HG03175 (cell line): ENCODE measurements around the gene BET1.

Experiments used
- ATAC-seq: cut with Tn5 transposase; IDR thresholded peaks from one replicate; pipeline ENCODE4 v1.9.1; 2021; ENCODE audit warnings: mild to moderate bottlenecking, moderate library complexity; ENCODE audit not compliant: unreplicated experiment

The BET1 gene

DNA sequence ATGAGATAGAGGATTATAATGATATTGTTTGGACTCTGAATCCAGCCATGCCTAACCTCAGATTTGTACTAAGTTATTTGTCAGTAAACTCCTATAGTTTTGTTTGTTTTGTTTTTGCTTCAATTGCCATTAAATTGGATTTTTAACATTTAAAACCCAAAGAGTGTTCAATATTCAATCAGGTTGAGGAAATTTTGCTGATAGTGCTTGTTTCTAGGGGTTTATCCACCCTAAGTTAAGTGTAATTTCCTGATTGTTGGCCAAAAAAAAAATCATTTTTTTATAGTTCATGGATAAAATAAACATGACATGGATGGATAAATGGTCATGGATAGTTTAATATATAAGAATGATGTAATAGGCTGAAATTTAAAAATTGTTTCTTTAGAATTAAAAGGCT, 11.4 kb upstream of the BET1 start:
- no peak for ATAC-seq

DNA sequence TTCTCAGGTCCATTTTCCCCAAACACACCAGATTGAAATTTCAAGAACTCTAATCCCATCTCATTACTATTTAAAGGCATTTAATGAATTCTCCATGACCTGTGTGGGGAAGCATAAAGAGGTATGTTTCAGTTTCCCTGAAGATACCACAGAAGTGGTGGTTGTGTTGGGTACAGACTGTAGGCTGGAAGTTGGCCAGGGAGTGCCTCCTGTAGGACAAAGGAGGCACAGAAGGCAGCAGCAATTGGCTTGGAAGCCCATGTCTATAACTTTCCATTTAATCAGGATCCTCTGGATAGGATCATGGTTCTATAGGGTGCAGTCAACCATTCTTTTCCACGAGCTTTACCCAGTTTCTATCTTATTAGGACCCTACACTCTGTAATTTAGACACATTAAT, 8.6 kb upstream of the BET1 start:
- no peak for ATAC-seq

DNA sequence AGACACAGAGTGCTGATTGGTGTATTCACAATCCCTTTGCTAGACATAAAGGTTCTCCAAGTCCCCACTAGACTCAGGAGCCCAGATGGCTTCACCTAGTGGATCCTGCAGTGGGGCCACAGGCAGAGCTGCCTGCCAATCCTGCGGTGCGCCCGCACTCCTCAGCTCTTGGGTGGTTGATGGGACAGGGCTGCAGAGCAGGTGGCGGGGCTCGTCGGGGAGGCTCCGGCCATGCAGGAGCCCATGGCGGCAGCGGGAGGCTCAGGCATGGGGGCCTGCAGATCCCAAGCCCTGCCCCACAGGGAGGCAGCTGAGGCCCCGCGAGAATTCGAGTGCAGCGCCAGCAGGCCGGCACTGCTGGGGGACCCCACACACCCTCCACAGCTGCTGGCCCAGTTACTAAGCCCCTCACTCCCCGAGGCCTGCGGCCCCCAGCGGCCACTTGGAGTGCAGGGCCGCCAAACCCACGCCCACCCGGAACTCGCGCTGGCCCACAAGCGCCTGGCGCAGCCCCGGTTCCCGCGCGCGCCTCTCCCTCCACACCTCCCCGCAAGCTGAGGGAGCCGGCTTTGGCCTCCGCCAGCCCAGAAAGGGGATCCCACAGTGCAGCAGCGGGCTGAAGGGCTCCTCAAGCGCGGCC, 7.7 kb upstream of the BET1 start:
- no peak for ATAC-seq

DNA sequence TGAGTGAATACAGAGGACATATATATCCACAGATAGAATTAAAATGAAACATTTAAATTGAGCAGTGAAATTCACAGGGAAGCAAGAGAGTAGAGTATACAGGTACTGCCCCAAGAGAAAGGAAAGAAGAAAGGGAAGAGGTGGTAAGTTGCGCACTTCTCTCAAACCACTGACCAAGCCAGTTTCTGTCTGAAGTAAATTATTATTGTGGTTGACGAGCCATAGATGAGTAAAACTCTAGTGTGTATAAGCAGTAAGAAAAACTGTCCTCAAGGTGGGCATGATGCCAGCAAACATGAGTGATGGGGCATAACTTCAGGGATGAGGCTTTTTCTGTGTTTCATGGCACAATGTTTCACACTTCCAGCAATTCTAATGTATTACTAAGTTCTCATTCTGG, 4.4 kb upstream of the BET1 start:
- no peak for ATAC-seq

DNA sequence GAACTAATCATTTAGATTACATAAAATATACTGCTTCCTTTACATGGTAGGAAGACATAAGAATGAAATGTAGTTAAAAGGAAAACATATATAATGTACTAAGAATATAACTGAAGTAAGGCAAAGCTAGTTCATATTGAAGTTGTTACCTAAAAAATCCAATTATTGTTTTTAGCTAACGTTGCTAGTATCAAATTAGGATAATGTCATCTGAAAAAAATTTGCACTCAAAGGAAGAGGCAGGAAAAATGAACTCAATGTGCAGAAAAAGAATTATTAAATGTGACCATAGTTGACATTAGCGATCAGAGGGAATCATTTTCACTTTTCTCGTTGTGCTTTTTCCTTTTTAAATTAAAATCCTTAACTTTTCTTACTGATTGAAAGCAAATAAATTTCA, 1.6 kb upstream of the BET1 start:
- ATAC-seq = no peak

DNA sequence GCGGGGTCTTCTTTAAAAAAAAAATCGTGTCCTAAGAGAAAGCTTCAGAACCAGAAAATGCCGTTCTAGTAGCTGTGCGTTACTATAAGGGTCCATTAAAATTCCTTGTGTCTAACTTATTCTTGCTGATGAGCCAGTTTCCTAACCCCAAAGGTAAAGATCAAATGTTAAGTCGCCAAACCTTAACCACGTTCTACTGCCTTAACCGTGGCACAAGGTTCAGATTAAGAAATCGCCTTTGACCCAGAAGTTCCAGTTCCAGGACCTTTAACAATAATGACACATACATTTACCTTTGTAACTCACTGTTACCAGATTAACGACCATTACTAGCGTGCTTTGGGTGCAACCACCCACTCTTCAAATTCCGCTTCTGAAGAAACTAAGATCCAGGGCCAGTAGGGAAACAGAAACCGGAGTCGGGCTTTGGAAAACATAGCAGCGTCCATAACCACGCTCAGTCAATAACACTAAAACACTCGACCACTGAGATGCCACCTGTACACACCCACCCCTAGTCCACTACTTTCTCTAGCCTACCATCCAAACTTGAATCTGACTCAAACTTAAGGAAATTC, 620 bp downstream of the BET1 start:
- ATAC-seq = peak; percentile 33

DNA sequence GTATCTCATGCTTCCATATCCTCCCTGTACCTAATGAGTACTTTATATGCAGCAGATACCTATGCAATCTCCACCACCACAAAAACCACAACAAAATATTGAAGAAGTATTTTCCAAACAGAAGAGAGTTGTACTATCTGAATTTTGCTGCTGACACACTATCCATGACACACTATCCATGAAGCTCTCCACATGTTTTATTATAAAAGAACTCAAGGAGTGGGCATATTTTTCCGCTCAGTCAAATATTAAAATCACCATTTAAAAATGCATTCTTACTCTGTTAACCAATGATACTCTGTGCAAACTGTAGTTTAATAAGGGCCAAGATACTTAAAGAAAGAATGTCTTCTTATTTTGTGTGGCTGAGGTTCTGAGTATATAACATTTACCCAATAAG, 2.8 kb downstream of the BET1 start:
- no peak for ATAC-seq

DNA sequence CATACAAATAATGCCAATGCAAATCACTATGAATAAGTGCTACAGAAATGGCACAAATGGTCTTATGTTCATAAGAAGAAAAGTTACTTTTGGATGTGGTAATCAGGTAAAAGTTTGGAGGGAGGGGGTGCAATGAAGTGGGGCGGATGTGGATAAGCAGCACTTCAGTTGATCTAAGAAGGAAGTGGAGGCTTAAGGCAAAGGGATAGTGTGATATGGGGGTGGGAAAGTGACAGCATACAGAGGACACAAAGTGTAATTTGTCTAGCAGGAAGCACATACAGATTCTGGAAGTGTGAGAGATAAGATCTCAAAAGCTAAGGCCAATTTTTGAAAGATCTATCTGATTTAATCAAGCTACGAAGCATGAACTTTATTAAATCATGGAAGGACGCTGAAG, 6.3 kb downstream of the BET1 start:
- ATAC-seq = no peak

DNA sequence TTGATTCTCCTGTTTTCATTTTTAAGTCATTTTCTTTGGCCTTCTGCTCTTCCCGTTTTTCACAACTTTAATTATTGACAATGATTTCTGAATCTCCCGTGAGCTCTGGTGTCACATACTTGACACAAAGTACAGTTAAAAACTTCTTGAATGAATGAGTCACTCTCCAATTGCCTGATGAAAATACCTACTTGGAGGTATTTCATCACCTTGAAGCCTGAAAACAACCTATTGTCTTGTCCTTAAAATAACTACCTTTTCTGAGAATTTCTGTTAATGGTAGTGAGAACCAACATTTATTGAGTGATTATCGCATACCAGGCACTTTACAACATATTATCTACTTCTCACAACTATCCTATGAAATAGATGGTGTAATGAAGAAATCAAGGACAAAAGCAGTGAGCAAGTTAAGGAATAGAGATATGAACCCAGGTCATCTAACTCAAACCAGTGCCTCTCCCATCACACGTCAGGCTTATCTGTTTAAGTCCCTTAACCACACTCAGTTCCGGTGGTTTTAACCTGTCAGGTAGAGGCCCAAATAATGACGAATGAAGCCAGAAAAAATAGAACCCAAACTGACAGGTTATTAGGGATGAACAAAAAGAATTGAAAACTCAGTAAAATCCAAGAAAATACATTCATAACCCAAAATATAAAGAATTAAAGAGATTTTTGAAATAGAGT, 11.6 kb downstream of the BET1 start:
- ATAC-seq = no peak

DNA sequence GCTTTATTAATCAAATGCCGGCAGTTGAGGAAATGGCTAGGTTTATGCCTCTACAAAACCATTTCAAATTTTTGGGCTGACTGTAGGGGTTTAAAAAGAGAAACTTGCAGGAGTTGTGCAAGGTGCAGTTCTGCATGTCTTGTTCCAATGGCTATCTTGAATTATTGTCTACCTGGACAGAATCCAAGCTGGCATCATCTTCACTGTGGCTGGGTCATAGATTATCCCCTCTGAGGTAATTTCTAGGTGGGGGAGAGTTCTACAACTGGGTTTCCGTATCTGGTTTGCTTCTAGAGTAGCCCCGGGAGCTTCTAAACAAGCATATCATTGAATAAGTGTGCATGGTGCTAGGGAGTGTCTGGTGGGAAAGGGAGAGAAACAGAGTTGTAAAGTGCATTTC, 16.9 kb downstream of the BET1 start:
- no peak for ATAC-seq

DNA sequence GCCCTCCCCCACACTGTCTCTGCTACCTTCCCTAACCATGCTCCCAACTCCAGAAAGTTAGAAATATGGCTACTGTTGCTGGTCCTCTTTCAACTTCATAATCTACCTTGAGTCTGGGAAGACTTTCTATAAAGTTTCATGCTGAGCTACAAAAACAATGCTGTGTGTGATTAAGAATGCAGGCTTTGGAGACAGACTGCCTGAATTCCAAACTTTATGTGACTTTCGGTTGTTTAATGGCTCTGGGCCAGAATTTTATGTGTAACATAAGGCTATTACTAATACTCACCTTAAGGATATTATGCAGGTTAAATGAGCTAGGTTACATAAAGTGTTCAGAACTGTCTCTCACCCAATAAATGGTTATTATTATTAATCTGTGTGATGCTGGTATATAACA, 19.1 kb downstream of the BET1 start:
- no peak for ATAC-seq

DNA sequence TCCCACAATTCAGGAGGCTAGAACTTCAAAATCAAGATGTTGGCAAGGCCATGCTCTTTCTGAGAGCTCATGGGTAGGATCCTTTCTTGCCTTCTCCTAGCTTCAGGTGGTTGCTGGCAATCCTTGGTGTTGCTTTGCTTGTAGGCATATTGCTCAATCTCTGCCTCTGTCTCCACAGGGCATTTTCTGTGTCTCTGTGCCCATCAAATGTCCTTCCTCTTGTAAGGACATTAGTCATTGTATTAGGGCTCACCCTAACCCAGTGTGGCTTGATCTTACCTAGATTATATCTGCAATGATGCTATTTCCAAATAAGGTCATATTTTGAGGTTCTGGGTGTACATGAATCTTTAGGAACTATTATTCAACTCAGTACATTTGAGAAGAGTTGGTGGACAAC, 20.1 kb downstream of the BET1 start:
- ATAC-seq = no peak

DNA sequence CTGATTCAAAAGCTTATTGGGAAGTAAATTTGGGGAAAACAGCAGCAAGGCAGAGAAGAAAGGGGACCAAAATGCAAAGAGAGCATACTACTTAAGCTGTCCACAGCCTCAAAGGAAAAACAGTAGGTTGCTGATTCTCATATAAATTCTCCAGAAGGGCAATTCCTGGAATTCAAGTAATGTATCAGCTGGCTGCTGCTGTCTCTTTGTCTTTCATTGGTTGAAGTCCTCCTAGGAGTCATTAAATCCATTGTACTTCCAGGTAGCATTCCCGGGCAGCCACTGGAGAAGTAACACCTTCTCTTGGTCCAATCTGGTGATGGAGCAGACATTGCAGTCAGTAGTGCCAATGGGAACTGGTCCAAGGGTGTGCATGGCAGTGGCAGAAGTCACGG, 22.7 kb downstream of the BET1 start:
- ATAC-seq = no peak

DNA sequence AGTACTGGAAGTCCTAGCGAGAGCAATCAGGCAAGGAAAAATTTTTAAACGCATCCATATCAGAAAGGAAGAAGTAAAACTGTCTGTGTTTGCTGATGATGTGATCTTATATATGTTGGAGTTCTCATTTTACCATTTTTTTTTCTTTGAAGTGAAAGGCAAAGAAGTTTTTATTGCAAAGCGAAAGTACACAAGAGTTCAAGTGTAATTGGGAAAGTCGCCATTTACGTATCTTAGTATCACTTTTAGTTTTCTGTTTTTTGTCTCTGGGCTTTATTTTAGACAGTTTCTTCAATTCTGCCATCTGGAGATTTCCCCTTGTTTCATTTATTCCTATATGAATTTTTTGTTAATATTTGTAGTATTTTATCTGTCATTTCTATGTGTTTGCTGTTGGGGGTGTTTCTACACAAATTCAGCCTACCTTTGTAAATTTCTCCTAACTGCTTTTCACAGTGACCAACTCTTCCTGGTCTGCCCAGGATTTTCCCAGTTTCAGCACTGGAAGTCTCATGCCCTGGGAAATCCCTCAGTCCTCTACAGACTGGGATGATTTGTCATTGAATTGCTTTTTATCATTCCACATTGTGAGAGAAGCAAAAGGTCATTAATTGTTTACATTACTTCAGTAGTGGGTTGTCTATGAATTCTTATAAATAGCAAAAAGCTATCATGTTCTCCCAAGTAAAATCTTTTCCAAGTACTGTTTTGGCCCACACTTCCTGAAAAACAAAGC, 23.2 kb downstream of the BET1 start:
- peak; percentile 46 for ATAC-seq

DNA sequence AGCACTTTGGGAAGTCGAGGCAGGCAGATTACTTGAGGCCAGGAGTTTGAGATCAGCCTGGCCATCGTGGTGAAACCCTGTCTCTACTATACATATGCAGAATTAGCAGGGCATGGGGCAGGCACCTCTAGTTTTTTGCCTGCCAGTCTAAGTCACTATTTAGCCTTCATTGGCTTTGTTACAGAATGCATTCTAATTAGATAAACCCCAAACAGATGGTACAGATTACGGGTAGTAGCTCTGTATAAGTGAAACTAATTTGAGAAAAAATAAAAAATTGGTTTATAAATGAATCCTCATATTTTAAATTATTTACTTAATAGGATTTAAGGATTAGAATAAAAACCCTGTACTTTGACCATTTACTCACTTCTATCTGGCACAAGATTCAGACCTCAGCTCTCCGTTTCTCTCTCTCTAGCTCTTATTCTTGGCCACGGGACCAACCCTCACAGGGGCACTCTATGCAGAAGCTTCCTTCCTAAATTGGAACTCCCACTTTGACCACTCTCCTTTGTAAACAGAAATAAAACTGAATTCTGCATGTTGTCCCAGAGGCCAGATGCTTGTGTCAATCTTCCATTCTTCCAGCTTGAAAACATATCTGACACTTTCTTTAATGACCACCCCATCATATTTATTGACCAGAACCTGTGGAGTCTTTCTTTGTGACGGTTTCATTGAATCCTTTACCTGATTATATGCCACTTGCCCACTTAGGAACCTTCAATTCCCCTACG, 26.8 kb downstream of the BET1 start:
- ATAC-seq = no peak

DNA sequence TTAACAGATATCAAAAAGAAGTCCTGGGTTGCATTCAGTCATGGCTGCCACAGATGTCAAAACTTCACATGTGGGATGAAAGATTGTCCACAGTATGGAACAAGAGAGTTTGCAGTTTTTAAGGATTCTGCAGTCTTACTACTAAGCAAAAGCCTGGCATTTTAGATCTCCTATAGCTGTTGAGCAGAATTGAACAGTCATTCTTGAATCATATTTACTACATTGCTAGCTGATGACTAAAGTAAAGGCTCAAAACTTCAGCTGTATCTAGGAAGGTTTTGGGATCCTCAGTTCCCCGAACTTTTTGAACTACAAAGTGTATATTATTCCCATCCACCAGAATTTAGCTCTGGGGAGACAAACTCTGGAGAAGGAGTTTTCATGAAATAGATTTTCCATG, 31.0 kb downstream of the BET1 start:
- no peak for ATAC-seq

DNA sequence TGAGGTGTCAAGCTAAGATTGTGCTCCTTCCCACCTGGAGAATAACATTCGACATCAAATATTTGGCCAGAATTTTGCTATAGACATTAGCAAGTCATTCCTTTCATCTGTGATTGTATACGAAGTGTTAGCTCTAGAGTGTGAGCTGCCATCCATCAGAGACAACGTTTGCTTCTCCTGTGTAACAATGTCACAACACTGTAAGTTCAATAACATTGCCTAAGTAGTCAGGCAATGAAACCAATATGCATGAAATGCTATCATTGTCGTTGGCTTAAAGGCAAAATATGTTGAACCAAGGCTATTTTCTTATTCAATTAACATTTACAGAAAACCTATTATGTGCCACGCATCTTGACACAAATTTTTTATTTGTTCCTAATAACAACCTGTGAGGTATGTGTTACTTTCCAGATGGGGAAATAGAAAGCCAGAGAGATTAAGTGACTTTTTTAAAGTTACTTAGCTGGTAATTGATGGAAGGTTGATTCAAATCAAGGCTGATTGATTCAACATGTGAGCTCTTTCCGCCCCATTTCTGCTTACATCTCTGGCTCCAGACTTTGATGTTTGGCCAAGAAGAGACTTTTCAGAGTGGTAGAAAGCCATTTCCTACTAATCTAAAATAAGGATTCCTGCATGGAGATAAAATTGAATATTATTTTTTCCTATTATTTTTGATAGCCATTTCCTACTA, 32.0 kb downstream of the BET1 start:
- ATAC-seq = no peak

DNA sequence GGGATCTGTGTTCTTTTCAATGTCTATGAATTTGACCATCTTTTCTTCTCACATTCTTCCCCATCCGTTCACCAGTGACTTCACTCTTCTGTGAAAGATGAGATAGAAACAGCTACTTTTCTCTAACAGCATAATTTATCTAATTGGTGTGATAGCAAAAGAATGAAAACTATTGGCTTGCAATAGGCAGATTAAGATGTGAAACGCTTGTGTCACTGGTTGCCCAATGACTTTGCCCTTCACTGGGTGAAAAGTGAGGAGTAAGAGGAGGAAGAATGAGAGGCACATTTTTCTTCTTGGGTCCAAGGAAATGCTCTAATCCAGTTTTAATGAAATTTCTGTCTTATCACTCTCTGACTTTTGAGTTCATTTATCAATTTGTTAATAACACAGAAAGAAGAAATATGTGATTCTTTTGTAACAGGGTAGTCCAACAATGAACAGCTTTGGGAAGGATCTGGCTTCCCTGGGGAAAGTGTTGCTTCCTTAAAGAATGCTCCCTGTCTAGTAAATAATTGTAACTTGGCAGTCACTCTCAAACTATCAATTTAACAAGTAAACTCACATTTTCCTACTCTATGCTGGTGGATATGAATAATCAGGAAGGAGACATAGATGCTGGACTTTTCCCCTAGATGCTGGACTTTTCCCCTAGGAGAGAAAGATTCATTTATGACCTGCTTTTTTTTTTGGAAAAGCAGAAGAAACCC, 35.1 kb downstream of the BET1 start:
- no peak for ATAC-seq

DNA sequence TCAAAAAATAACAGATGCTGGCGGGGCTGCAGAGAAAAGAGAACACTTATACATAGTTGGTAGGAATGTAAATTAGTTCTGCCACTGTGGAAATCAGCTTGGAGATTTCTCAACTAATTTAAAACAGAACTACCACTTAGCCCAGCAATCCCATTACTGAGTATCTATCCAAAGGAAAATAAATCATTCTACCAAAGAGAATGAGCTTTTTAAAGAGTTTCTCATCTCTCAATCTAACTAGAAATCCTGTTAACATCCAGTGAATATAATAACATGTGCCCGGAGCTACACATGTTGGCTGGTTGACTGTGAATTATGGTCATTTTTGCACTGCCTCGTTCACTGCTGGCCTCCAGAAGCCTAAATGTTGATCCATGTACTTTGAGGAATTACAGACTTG, 39.3 kb downstream of the BET1 start:
- ATAC-seq = no peak

DNA sequence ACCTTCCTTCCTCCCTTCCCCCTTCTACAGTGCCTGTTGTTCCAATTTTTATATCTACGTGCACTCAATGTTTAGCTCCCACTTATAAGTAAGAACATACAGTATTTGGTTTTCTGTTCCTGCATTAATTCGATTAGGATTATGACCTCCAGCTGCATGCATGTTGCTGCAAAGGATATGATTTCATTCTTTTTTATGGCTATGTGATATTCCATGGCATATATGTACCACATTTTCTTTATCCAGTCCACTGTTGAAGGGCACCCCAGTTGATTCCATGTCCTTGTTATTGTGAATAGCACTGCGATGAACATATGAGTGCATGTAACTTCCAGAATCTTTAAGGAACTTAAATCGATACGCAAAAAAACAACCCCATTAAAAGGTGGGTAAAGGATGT, 39.9 kb downstream of the BET1 start:
- no peak for ATAC-seq
